Liver (tissue), 9 donors: ENCODE results near the gene PHF21B. TPM values are rescaled to one million over a fixed set of nuclear protein-coding genes. Genes with fewer than 3 reads are reported as not detected.

ENCODE experiments used
- DNase-seq: peaks from one replicate; pipeline ENCODE4 v3.0.0-alpha.2; 2017; ENCODE audit warnings: low spot score
- H3K27ac ChIP-seq, 2 donors: one replicate each; pipeline ENCODE4 v1.7.0; 2013; ENCODE audit warnings: inconsistent platforms in 2 of 2, low read length in 2 of 2, control low read depth in 1 of 2, low read depth in 1 of 2, mild to moderate bottlenecking in 1 of 2
- H3K27me3 ChIP-seq, 4 donors: one replicate each; pipeline versions ENCODE4 v1.6.1 to v1.7.0; 2013; ENCODE audit warnings: low read length in 3 of 4, inconsistent platforms in 1 of 4, mild to moderate bottlenecking in 1 of 4, moderate library complexity in 1 of 4; ENCODE audit not compliant: control insufficient read depth in 4 of 4, insufficient read depth in 4 of 4
- H3K36me3 ChIP-seq, 4 donors: one replicate each; pipeline versions ENCODE4 v1.6.1 to v1.7.0; 2013; ENCODE audit warnings: low read length in 3 of 4, mild to moderate bottlenecking in 3 of 4, low read depth in 1 of 4, moderate library complexity in 1 of 4; ENCODE audit not compliant: control insufficient read depth in 4 of 4, insufficient read depth in 3 of 4
- H3K4me1 ChIP-seq, 4 donors: one replicate each; pipeline versions ENCODE4 v1.6.1 to v1.7.0; 2013; ENCODE audit warnings: low read length in 3 of 4, mild to moderate bottlenecking in 3 of 4, moderate library complexity in 1 of 4; ENCODE audit not compliant: control insufficient read depth in 4 of 4, insufficient read depth in 4 of 4
- H3K4me3 ChIP-seq, 3 donors: one replicate each; pipeline versions ENCODE4 v1.6.1 to v1.7.0; 2013; ENCODE audit warnings: low read length in 3 of 3, control low read depth in 1 of 3, low read depth in 1 of 3, mild to moderate bottlenecking in 1 of 3
- H3K9ac ChIP-seq, 2 donors: one replicate each; pipeline ENCODE4 v1.7.0; 2013; ENCODE audit warnings: low read length in 2 of 2, mild to moderate bottlenecking in 2 of 2, moderate library complexity in 2 of 2, control low read depth in 1 of 2, low read depth in 1 of 2
- H3K9me3 ChIP-seq, 4 donors: one replicate each; pipeline versions ENCODE4 v1.6.1 to v1.7.0; 2013; ENCODE audit warnings: low read length in 3 of 4; ENCODE audit not compliant: control insufficient read depth in 4 of 4
- EGR1 ChIP-seq, 2 donors: IDR thresholded peaks; 2 replicates each; pipeline ENCODE4 v1.6.1; 2016 to 2018; ENCODE audit warnings: antibody characterized with exemption in 2 of 2, low read depth in 2 of 2
- FOXA1 ChIP-seq: IDR thresholded peaks from 2 replicates; pipeline ENCODE4 v1.6.1; 2016; ENCODE audit warnings: antibody characterized with exemption
- FOXA2 ChIP-seq: IDR thresholded peaks from 2 replicates; pipeline ENCODE4 v1.6.1; 2016; ENCODE audit warnings: antibody characterized with exemption
- GABPA ChIP-seq, 2 donors: IDR thresholded peaks in 1 of 2; conservative IDR thresholded peaks in 1 of 2; 2 replicates each; pipeline ENCODE4 v1.6.1; 2016; ENCODE audit warnings: antibody characterized with exemption in 2 of 2, mild to moderate bottlenecking in 1 of 2, moderate library complexity in 1 of 2
- HNF4A ChIP-seq, 2 donors: conservative IDR thresholded peaks; 2 replicates each; pipeline ENCODE4 v1.6.1; 2016; ENCODE audit warnings: antibody characterized with exemption in 2 of 2, mild to moderate bottlenecking in 2 of 2
- HNF4G ChIP-seq: IDR thresholded peaks from 2 replicates; pipeline ENCODE4 v1.6.1; 2016; ENCODE audit warnings: antibody characterized with exemption
- JUND ChIP-seq, 2 donors: IDR thresholded peaks; 2 replicates each; pipeline ENCODE4 v1.6.1; 2016; ENCODE audit warnings: antibody characterized with exemption in 2 of 2
- NR2F2 ChIP-seq: IDR thresholded peaks from 2 replicates; pipeline ENCODE4 v1.6.1; 2016; ENCODE audit warnings: antibody characterized with exemption
- RAD21 ChIP-seq, 2 donors: IDR thresholded peaks; 2 replicates each; pipeline ENCODE4 v1.6.1; 2016; ENCODE audit warnings: antibody characterized with exemption in 2 of 2, mild to moderate bottlenecking in 2 of 2
- RXRA ChIP-seq, 2 donors: IDR thresholded peaks; 2 replicates each; pipeline ENCODE4 v1.6.1; 2017 to 2018; ENCODE audit warnings: antibody characterized with exemption in 2 of 2, mild to moderate bottlenecking in 1 of 2
- SP1 ChIP-seq: IDR thresholded peaks from 2 replicates; pipeline ENCODE4 v1.6.1; 2018; ENCODE audit warnings: antibody characterized with exemption, mild to moderate bottlenecking
- TAF1 ChIP-seq: conservative IDR thresholded peaks from 2 replicates; pipeline ENCODE4 v1.6.1; 2016; ENCODE audit warnings: antibody characterized with exemption, mild to moderate bottlenecking
- YY1 ChIP-seq: IDR thresholded peaks from 2 replicates; pipeline ENCODE4 v1.6.1; 2016; ENCODE audit warnings: antibody characterized with exemption, mild to moderate bottlenecking
- WGBS: extraction: QIAGEN DNeasy Blood & Tissue Kit; methylation state at CpG from one replicate; pipeline ENCODE4 v1.1.7; 2013; 5-methylcytosine and 5-hydroxymethylcytosine counted together
- polyA plus RNA-seq, 2 donors: library from polyadenylated mRNA; stranded (reverse) in 1 of 2; unstranded in 1 of 2; fragments of 200-250 nt in 1 of 2; fragments of >200 nt in 1 of 2; fragmentation: Nextera tagmentation in 1 of 2; extraction: Ambion mirVana in 1 of 2; gene quantifications; one replicate each; pipeline versions ENCODE4 v1.2.1 to v1.2.3, GENCODE V29; 2013 to 2015
- total RNA-seq, 2 donors: library from RNA; depleted of rRNA; stranded (reverse); fragments of >200 nt; gene quantifications; one replicate each; pipeline ENCODE4 v1.2.3, GENCODE V29; 2014
- TF ChIP-seq, protein P1 (sequence below): fragments of 150-350 bp; IDR thresholded peaks from 2 replicates; pipeline ENCODE4 v1.5.1; 2017; ENCODE audit warnings: improper control_type of control experiment, low read depth, low read length; ENCODE audit not compliant: missing input control
- TF ChIP-seq, protein P2 (sequence below): IDR thresholded peaks from 2 replicates; pipeline ENCODE4 v1.6.1; 2016; ENCODE audit warnings: antibody characterized with exemption
- TF ChIP-seq, protein P3 (sequence below): IDR thresholded peaks from 2 replicates; pipeline ENCODE4 v1.6.1; 2016; ENCODE audit warnings: antibody characterized with exemption
- TF ChIP-seq, protein P4 (sequence below): IDR thresholded peaks from 2 replicates; pipeline ENCODE4 v1.6.1; 2016; ENCODE audit warnings: antibody characterized with exemption
- TF ChIP-seq, protein P5 (sequence below): IDR thresholded peaks from 2 replicates; pipeline ENCODE4 v1.6.1; 2016; ENCODE audit warnings: antibody characterized with exemption, mild to moderate bottlenecking
- donor health status: healthy.
- donor health status: healthy.
- donor health status: healthy.
- donor health status: healthy.
- donor health status: healthy.

PHF21B gene
- total and polyA plus RNA-seq, 4 donors, result not detected

DNA sequence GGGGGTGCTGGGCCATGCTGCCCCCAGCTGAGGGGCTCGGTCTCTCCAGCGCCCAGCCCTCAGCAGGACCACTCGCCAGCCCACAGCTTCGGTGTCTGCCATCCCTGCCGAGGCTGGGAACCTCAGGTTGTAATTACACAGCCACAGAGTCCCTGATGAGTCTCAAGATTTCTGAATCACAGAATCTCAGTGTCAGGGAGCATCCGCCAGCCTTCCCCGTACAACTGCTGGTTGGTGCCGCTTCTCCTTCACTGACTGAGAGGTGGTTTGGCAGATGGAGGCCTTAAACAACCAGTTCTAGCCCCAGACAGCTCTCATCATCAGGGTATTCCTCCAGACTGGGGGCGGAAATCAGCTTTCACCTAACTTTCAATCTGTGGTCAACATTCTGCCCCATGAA lies 13.7 kb downstream of the PHF21B start:
- Histone ChIP-seq H3K9me3 (no peaks in the 10 kb centered on the region), H3K27ac (no peak overlapping the region), H3K4me1 (no peaks in the 10 kb centered on the region), H3K9ac (no peak overlapping the region), H3K27me3 (peaks cover 0 to 8% (median under 1%) of the 10 kb centered on the region in 4 donors), H3K36me3 (no peaks in the 10 kb centered on the region), H3K4me3 (no peak overlapping the region)
- TF ChIP-seq FOXA2 (no peak), YY1 (no peak), TAF1 (no peak), NR2F2 (no peak)
- TF ChIP-seq, protein P1, sequence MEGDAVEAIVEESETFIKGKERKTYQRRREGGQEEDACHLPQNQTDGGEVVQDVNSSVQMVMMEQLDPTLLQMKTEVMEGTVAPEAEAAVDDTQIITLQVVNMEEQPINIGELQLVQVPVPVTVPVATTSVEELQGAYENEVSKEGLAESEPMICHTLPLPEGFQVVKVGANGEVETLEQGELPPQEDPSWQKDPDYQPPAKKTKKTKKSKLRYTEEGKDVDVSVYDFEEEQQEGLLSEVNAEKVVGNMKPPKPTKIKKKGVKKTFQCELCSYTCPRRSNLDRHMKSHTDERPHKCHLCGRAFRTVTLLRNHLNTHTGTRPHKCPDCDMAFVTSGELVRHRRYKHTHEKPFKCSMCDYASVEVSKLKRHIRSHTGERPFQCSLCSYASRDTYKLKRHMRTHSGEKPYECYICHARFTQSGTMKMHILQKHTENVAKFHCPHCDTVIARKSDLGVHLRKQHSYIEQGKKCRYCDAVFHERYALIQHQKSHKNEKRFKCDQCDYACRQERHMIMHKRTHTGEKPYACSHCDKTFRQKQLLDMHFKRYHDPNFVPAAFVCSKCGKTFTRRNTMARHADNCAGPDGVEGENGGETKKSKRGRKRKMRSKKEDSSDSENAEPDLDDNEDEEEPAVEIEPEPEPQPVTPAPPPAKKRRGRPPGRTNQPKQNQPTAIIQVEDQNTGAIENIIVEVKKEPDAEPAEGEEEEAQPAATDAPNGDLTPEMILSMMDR, result no peak
- TF ChIP-seq, protein P2, sequence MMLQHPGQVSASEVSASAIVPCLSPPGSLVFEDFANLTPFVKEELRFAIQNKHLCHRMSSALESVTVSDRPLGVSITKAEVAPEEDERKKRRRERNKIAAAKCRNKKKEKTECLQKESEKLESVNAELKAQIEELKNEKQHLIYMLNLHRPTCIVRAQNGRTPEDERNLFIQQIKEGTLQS, result no peak
- DNase-seq, result no peak
- 68% methylated on average over 9 of the region's 9 CpGs for WGBS

DNA sequence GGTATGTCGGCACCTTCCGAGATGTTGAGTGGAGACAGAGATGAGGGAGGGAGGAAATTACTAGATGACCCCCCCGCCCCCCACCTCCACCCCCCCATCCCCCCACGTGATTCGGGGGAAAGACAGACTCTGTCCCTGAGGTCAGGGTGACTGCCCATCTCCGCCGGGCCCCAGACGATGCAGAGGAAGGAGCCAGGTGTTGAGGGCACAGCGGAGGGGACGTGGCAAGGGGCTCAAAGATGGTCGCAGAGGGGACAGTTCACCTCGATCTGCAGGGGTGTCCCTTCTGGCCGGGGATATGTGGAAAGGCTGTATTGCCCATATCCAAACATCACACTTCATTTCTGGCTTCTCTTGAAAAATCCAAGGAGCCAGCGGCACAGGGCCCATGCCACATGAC lies 14.1 kb downstream of the PHF21B start:
- no peak overlapping the region for H3K9ac ChIP-seq
- no peak overlapping the region for H3K27ac ChIP-seq
- TF ChIP-seq, protein P3, sequence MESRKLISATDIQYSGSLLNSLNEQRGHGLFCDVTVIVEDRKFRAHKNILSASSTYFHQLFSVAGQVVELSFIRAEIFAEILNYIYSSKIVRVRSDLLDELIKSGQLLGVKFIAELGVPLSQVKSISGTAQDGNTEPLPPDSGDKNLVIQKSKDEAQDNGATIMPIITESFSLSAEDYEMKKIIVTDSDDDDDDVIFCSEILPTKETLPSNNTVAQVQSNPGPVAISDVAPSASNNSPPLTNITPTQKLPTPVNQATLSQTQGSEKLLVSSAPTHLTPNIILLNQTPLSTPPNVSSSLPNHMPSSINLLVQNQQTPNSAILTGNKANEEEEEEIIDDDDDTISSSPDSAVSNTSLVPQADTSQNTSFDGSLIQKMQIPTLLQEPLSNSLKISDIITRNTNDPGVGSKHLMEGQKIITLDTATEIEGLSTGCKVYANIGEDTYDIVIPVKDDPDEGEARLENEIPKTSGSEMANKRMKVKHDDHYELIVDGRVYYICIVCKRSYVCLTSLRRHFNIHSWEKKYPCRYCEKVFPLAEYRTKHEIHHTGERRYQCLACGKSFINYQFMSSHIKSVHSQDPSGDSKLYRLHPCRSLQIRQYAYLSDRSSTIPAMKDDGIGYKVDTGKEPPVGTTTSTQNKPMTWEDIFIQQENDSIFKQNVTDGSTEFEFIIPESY, result no peak
- TF ChIP-seq EGR1 (IDR thresholded peaks at IDR 0.05; ENCODE audit: low read depth in 2 of 2), result no peak
- TF ChIP-seq FOXA1, result no peak
- TF ChIP-seq, protein P2, result no peak
- TF ChIP-seq HNF4G, result no peak
- no peak for TF ChIP-seq JUND (IDR thresholded peaks at IDR 0.05)
- no peak for TF ChIP-seq SP1
- TF ChIP-seq GABPA (IDR thresholded peaks at IDR 0.05 in 1 of 2, conservative IDR thresholded peaks at IDR 0.05 in 1 of 2), result no peak
- TF ChIP-seq, protein P4, sequence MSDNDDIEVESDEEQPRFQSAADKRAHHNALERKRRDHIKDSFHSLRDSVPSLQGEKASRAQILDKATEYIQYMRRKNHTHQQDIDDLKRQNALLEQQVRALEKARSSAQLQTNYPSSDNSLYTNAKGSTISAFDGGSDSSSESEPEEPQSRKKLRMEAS, result no peak
- TF ChIP-seq NR2F2, result no peak
- no peak for TF ChIP-seq FOXA2
- TF ChIP-seq RXRA (IDR thresholded peaks at IDR 0.05), result no peak
- TF ChIP-seq, protein P1, result no peak
- TF ChIP-seq RAD21 (IDR thresholded peaks at IDR 0.05), result no peak
- no peak for TF ChIP-seq YY1
- TF ChIP-seq HNF4A (conservative IDR thresholded peaks at IDR 0.05), result no peak
- no peak for TF ChIP-seq TAF1
- TF ChIP-seq, protein P5, sequence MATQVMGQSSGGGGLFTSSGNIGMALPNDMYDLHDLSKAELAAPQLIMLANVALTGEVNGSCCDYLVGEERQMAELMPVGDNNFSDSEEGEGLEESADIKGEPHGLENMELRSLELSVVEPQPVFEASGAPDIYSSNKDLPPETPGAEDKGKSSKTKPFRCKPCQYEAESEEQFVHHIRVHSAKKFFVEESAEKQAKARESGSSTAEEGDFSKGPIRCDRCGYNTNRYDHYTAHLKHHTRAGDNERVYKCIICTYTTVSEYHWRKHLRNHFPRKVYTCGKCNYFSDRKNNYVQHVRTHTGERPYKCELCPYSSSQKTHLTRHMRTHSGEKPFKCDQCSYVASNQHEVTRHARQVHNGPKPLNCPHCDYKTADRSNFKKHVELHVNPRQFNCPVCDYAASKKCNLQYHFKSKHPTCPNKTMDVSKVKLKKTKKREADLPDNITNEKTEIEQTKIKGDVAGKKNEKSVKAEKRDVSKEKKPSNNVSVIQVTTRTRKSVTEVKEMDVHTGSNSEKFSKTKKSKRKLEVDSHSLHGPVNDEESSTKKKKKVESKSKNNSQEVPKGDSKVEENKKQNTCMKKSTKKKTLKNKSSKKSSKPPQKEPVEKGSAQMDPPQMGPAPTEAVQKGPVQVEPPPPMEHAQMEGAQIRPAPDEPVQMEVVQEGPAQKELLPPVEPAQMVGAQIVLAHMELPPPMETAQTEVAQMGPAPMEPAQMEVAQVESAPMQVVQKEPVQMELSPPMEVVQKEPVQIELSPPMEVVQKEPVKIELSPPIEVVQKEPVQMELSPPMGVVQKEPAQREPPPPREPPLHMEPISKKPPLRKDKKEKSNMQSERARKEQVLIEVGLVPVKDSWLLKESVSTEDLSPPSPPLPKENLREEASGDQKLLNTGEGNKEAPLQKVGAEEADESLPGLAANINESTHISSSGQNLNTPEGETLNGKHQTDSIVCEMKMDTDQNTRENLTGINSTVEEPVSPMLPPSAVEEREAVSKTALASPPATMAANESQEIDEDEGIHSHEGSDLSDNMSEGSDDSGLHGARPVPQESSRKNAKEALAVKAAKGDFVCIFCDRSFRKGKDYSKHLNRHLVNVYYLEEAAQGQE, result no peak
- no peaks in the 10 kb centered on the region for H3K4me1 ChIP-seq
- DNase-seq, result no peak
- H3K36me3 ChIP-seq, result no peaks in the 10 kb centered on the region
- no peaks in the 10 kb centered on the region for H3K9me3 ChIP-seq
- WGBS, result 59% methylated on average over 14 of the region's 14 CpGs
- H3K27me3 ChIP-seq, result peaks cover 0 to 8% (median under 1%) of the 10 kb centered on the region in 4 donors
- H3K4me3 ChIP-seq, result no peak overlapping the region
